OCI-LY7 (cell line): ENCODE data around the gene ENDOG. TPM values are rescaled to one million over a fixed set of nuclear protein-coding genes. Genes with fewer than 3 reads are reported as not detected.

ENCODE experiments used
- BruUV-seq: library from RNA; stranded (reverse); fragments of 400-500 nt; replicated peaks from 2 replicates; lab custom pipeline; 2021; lab: Mats Ljungman, UMichigan
- CTCF ChIA-PET: fragments of 300-600 bp; sonication (Branson Sonifier 250); formaldehyde crosslinking; loops from one replicate; lab custom pipeline; 2022; ENCODE audit warnings: antibody characterized with exemption; ENCODE audit not compliant: unreplicated experiment; lab: Charles Lee
- POLR2A ChIA-PET: fragments of 300-600 bp; sonication (Branson Sonifier 250); formaldehyde crosslinking; loops from one replicate; lab custom pipeline; 2022; ENCODE audit warnings: antibody characterized with exemption; lab: Charles Lee
- DNase-seq: peaks from one replicate; pipeline ENCODE4 v3.0.0-alpha.2; 2015; ENCODE audit warnings: low spot score
- H2AFZ ChIP-seq: fragments of 200-600 bp; sonication (generic), shearing (Covaris generic); 2 replicates; pipeline ENCODE4 v1.6.1; 2014; ENCODE audit warnings: mild to moderate bottlenecking, antibody characterized with exemption, low read length, moderate library complexity
- H3K27ac ChIP-seq: fragments of 200-600 bp; sonication (generic); 2 replicates; pipeline ENCODE4 v1.5.1; 2014; ENCODE audit warnings: mixed run types, low read depth, mild to moderate bottlenecking, moderate library complexity, low read length, inconsistent platforms; ENCODE audit not compliant: poor library complexity, severe bottlenecking
- H3K36me3 ChIP-seq: fragments of 200-600 bp; sonication (generic); 2 replicates; pipeline ENCODE4 v1.6.1; 2014; ENCODE audit warnings: mild to moderate bottlenecking, antibody characterized with exemption, low read length, moderate library complexity, mixed read lengths; ENCODE audit not compliant: insufficient read depth
- H3K4me1 ChIP-seq: fragments of 200-600 bp; sonication (generic); 2 replicates; pipeline ENCODE4 v1.5.1; 2014; ENCODE audit warnings: mild to moderate bottlenecking, low read length; ENCODE audit not compliant: insufficient read depth, poor library complexity, severe bottlenecking
- H3K4me2 ChIP-seq: fragments of 200-600 bp; sonication (generic); 2 replicates; pipeline ENCODE4 v1.6.1; 2014; ENCODE audit warnings: mild to moderate bottlenecking, low read length
- H3K4me3 ChIP-seq: fragments of 200-600 bp; sonication (generic); 2 replicates; pipeline ENCODE4 v1.5.1; 2014; ENCODE audit warnings: mild to moderate bottlenecking, low read depth, low read length; ENCODE audit not compliant: poor library complexity, severe bottlenecking
- H3K79me2 ChIP-seq: fragments of 200-600 bp; sonication (generic); 2 replicates; pipeline ENCODE4 v1.6.1; 2016; ENCODE audit warnings: low read depth, mild to moderate bottlenecking, low read length, moderate library complexity, mixed read lengths; ENCODE audit not compliant: insufficient read depth
- H3K9me2 ChIP-seq: fragments of 200-600 bp; sonication (generic); 2 replicates; pipeline ENCODE4 v1.6.1; 2016; ENCODE audit warnings: mild to moderate bottlenecking, low read length, mixed read lengths; ENCODE audit not compliant: insufficient read depth
- H3K9me3 ChIP-seq: fragments of 200-600 bp; sonication (generic); 2 replicates; pipeline ENCODE4 v1.6.1; 2014; ENCODE audit warnings: mild to moderate bottlenecking, mixed run types, low read length, mixed read lengths
- H4K20me1 ChIP-seq: fragments of 200-600 bp; sonication (generic); 2 replicates; pipeline ENCODE4 v1.6.1; 2014; ENCODE audit warnings: mild to moderate bottlenecking, antibody characterized with exemption, low read length, moderate library complexity, mixed read lengths; ENCODE audit not compliant: insufficient read depth
- EZH2phosphoT487 ChIP-seq: fragments of 200-600 bp; sonication (generic); IDR thresholded peaks from 2 replicates; pipeline ENCODE4 v1.6.1; 2018; ENCODE audit warnings: low read depth, borderline replicate concordance, mild to moderate bottlenecking, mixed run types, antibody characterized with exemption, low read length, moderate library complexity, mixed read lengths
- intact Hi-C: fragments of 100-400 bp; cut with micrococcal nuclease; formaldehyde crosslinking; loops from one replicate; pipeline ENCODE4 v1.10.0; 2022; ENCODE audit not compliant: unreplicated experiment
- total RNA-seq, 2 experiments: library from RNA; depleted of rRNA in 1 of 2; stranded (reverse); fragments of >200 nt in 1 of 2; shearing (Covaris generic) in 1 of 2; gene quantifications; 2 replicates each; pipeline ENCODE4 v1.2.3, GENCODE V29; 2014 to 2022
- TF ChIP-seq, protein P1 (sequence below): fragments of 200-600 bp; sonication (generic); conservative IDR thresholded peaks from 2 replicates; pipeline ENCODE4 v1.5.1; 2014; ENCODE audit warnings: mild to moderate bottlenecking, antibody characterized with exemption, low read length, moderate library complexity, mixed read lengths

Gene ENDOG
- total RNA-seq, 2 experiments from 2014 or later = 29.4 to 35.2 TPM

DNA sequence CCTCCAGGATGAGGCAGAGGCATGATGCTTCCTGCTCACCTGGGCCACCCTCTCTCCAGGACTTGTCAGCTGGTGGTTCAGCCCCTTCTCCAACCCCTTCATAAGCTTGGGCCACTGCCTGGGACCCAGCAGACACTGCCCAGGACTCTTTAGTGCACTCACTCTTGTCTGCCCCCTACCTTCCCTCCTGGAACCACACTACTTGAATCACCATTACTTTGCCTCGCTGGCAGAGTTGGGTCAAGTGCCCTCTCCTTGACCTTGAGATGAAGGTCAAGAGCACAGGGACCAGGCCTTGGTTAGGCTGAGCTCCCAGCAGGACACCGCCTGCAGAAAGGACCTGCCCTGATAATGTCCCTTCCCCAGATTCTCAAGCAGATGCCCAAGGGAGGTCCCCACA lies 8.5 kb upstream of the ENDOG start:
- ChIA-PET CTCF (no interaction called here), POLR2A (no interaction called here)
- peaks cover 54% of the 10 kb centered on the region for H3K36me3 ChIP-seq
- H3K79me2 ChIP-seq = no peaks in the 10 kb centered on the region
- TF ChIP-seq, protein P1, sequence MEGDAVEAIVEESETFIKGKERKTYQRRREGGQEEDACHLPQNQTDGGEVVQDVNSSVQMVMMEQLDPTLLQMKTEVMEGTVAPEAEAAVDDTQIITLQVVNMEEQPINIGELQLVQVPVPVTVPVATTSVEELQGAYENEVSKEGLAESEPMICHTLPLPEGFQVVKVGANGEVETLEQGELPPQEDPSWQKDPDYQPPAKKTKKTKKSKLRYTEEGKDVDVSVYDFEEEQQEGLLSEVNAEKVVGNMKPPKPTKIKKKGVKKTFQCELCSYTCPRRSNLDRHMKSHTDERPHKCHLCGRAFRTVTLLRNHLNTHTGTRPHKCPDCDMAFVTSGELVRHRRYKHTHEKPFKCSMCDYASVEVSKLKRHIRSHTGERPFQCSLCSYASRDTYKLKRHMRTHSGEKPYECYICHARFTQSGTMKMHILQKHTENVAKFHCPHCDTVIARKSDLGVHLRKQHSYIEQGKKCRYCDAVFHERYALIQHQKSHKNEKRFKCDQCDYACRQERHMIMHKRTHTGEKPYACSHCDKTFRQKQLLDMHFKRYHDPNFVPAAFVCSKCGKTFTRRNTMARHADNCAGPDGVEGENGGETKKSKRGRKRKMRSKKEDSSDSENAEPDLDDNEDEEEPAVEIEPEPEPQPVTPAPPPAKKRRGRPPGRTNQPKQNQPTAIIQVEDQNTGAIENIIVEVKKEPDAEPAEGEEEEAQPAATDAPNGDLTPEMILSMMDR = 0 out of 2 replicates have a peak, but pooled peaks have one; percentile 37
- TF ChIP-seq EZH2phosphoT487 = no peak
- no peak overlapping the region for H2AFZ ChIP-seq
- H3K4me3 ChIP-seq = no peak overlapping the region
- H4K20me1 ChIP-seq = no peaks in the 10 kb centered on the region
- H3K9me2 ChIP-seq = no peaks in the 10 kb centered on the region
- no peak overlapping the region for H3K27ac ChIP-seq
- intact Hi-C loops = no loop called here
- no peaks in the 10 kb centered on the region for H3K9me3 ChIP-seq
- no peaks in the 10 kb centered on the region for H3K4me1 ChIP-seq
- DNase-seq = no peak
- H3K4me2 ChIP-seq = no peak overlapping the region
- TSS peak; percentile 43 for BruUV-seq

GRCh38 chr9:128810873-128811272 lies 7.4 kb upstream of the ENDOG start:
- Histone ChIP-seq H2AFZ (no peak overlapping the region), H3K36me3 (peaks cover 43% of the 10 kb centered on the region), H3K4me1 (no peaks in the 10 kb centered on the region), H4K20me1 (no peaks in the 10 kb centered on the region), H3K79me2 (no peaks in the 10 kb centered on the region), H3K4me3 (no peak overlapping the region), H3K27ac (no peak overlapping the region), H3K4me2 (no peak overlapping the region), H3K9me2 (no peaks in the 10 kb centered on the region), H3K9me3 (no peaks in the 10 kb centered on the region)
- no TSS peak for BruUV-seq
- no peak for DNase-seq
- ChIA-PET CTCF (no interaction called here), POLR2A (interaction anchor here (0.6 to 0.7 kb wide), 2 partner anchors 10 to 123 kb away, joined by 3 to 5 read pairs; no protein-coding TSS in a partner anchor)
- intact Hi-C loops = no loop called here
- TF ChIP-seq, protein P1 = no peak
- no peak for TF ChIP-seq EZH2phosphoT487
